Ectodermal cell (in vitro differentiated cells): ENCODE results near the gene CSRNP3.

Source experiments
- H3K27ac ChIP-seq: 2 replicates; pipeline ENCODE4 v1.7.0; 2013; ENCODE audit warnings: mild to moderate bottlenecking, low read depth, low read length; ENCODE audit not compliant: insufficient read depth, poor library complexity, severe bottlenecking
- H3K27me3 ChIP-seq: 2 replicates; pipeline ENCODE4 v1.7.0; 2013; ENCODE audit warnings: mild to moderate bottlenecking, low read length; ENCODE audit not compliant: insufficient read depth, control insufficient read depth, poor library complexity, severe bottlenecking
- H3K36me3 ChIP-seq: one replicate; pipeline ENCODE4 v1.7.0; 2013; ENCODE audit warnings: low read length; ENCODE audit not compliant: control insufficient read depth, insufficient read depth
- H3K4me1 ChIP-seq: one replicate; pipeline ENCODE4 v1.7.0; 2013; ENCODE audit warnings: low read length; ENCODE audit not compliant: control insufficient read depth, insufficient read depth
- H3K4me3 ChIP-seq: 2 replicates; pipeline ENCODE4 v1.7.0; 2013; ENCODE audit warnings: low read depth, low read length, control low read depth; ENCODE audit not compliant: insufficient read depth
- H3K9me3 ChIP-seq: 2 replicates; pipeline ENCODE4 v1.7.0; 2013; ENCODE audit warnings: mild to moderate bottlenecking, low read length, moderate library complexity; ENCODE audit not compliant: control insufficient read depth
- WGBS, 2 experiments: methylation state at CpG; one replicate each; pipeline ENCODE4 v1.1.7; 2013; ENCODE audit warnings: missing lambda C conversion rate in 2 of 2; 5-methylcytosine and 5-hydroxymethylcytosine counted together

Gene CSRNP3

GRCh38 chr2:165639504-165639903, 170.0 kb downstream of the CSRNP3 start:
- no peaks in the 10 kb centered on the region for H3K27me3 ChIP-seq
- no peak overlapping the region for H3K27ac ChIP-seq
- no peak overlapping the region for H3K4me3 ChIP-seq
- no peaks in the 10 kb centered on the region for H3K9me3 ChIP-seq
- peaks cover 17% of the 10 kb centered on the region for H3K4me1 ChIP-seq
- 91 to 100% methylated on average over 1 of the region's 1 CpG for WGBS, 2 experiments
- no peaks in the 10 kb centered on the region for H3K36me3 ChIP-seq

- 80 to 86% methylated on average over 2 to 3 of the region's 3 CpGs for WGBS, 2 experiments
Measured at GRCh38 chr2:165640247-165640929, 170.9 kb downstream of the CSRNP3 start.

GRCh38 chr2:165645930-165646831, 176.7 kb downstream of the CSRNP3 start:
- Histone ChIP-seq H3K9me3 (no peaks in the 10 kb centered on the region), H3K36me3 (no peaks in the 10 kb centered on the region), H3K4me3 (no peak overlapping the region), H3K4me1 (peaks cover 1% of the 10 kb centered on the region), H3K27me3 (no peaks in the 10 kb centered on the region), H3K27ac (no peak overlapping the region)
- 81 to 94% methylated on average over 7 of the region's 7 CpGs for WGBS, 2 experiments

More at GRCh38 chr2:165640247-165640929, 170.9 kb downstream of the CSRNP3 start:
- Histone ChIP-seq H3K27ac (no peak overlapping the region), H3K9me3 (no peaks in the 10 kb centered on the region), H3K4me1 (peaks cover 10% of the 10 kb centered on the region), H3K4me3 (no peak overlapping the region), H3K36me3 (no peaks in the 10 kb centered on the region), H3K27me3 (no peaks in the 10 kb centered on the region)

GRCh38 chr2:165647409-165647808, 177.9 kb downstream of the CSRNP3 start:
- Histone ChIP-seq H3K9me3 (no peaks in the 10 kb centered on the region), H3K4me1 (no peaks in the 10 kb centered on the region)
- 94% methylated on average over 2 of the region's 2 CpGs for WGBS, 2 experiments

GRCh38 chr2:165648801-165649200, 179.3 kb downstream of the CSRNP3 start:
- WGBS, 2 experiments, result 83 to 87% methylated on average over 4 of the region's 4 CpGs
- Histone ChIP-seq H3K4me3 (no peak overlapping the region), H3K27ac (no peak overlapping the region)

More at GRCh38 chr2:165647409-165647808, 177.9 kb downstream of the CSRNP3 start:
- Histone ChIP-seq H3K27ac (no peak overlapping the region), H3K4me3 (no peak overlapping the region), H3K36me3 (no peaks in the 10 kb centered on the region), H3K27me3 (no peaks in the 10 kb centered on the region)

GRCh38 chr2:165651233-165651632, 181.7 kb downstream of the CSRNP3 start:
- no CpG with 5 or more reads among the region's 2 CpGs for WGBS, 2 experiments
- H3K27me3 ChIP-seq, result no peaks in the 10 kb centered on the region

More at GRCh38 chr2:165648801-165649200, 179.3 kb downstream of the CSRNP3 start:
- Histone ChIP-seq H3K9me3 (no peaks in the 10 kb centered on the region), H3K36me3 (no peaks in the 10 kb centered on the region), H3K4me1 (no peaks in the 10 kb centered on the region), H3K27me3 (no peaks in the 10 kb centered on the region)

GRCh38 chr2:165655661-165656060, 186.2 kb downstream of the CSRNP3 start:
- H3K27me3 ChIP-seq, result no peaks in the 10 kb centered on the region
- 93 to 94% methylated on average over 4 to 6 of the region's 6 CpGs for WGBS, 2 experiments
- H3K36me3 ChIP-seq, result peaks cover 24% of the 10 kb centered on the region
- H3K4me1 ChIP-seq, result no peaks in the 10 kb centered on the region
- no peak overlapping the region for H3K27ac ChIP-seq
- no peak overlapping the region for H3K4me3 ChIP-seq
- no peaks in the 10 kb centered on the region for H3K9me3 ChIP-seq

More at GRCh38 chr2:165651233-165651632, 181.7 kb downstream of the CSRNP3 start:
- Histone ChIP-seq H3K36me3 (no peaks in the 10 kb centered on the region), H3K27ac (no peak overlapping the region), H3K4me1 (no peaks in the 10 kb centered on the region), H3K9me3 (no peaks in the 10 kb centered on the region), H3K4me3 (no peak overlapping the region)

- H3K27ac ChIP-seq, result no peak overlapping the region
- 89 to 100% methylated on average over 1 to 3 of the region's 3 CpGs for WGBS, 2 experiments
- H3K4me3 ChIP-seq, result no peak overlapping the region
- no peaks in the 10 kb centered on the region for H3K9me3 ChIP-seq
- H3K36me3 ChIP-seq, result peaks cover 27% of the 10 kb centered on the region
- no peaks in the 10 kb centered on the region for H3K4me1 ChIP-seq
- H3K27me3 ChIP-seq, result no peaks in the 10 kb centered on the region
Measured at GRCh38 chr2:165660361-165660760, 190.9 kb downstream of the CSRNP3 start.

- no peaks in the 10 kb centered on the region for H3K27me3 ChIP-seq
- H3K9me3 ChIP-seq, result no peaks in the 10 kb centered on the region
- H3K36me3 ChIP-seq, result peaks cover 24% of the 10 kb centered on the region
- H3K27ac ChIP-seq, result no peak overlapping the region
- H3K4me1 ChIP-seq, result no peaks in the 10 kb centered on the region
- H3K4me3 ChIP-seq, result no peak overlapping the region
Measured at GRCh38 chr2:165662720-165663119, 193.2 kb downstream of the CSRNP3 start.

GRCh38 chr2:165665614-165666013, 196.1 kb downstream of the CSRNP3 start:
- Histone ChIP-seq H3K4me1 (no peaks in the 10 kb centered on the region), H3K36me3 (peaks cover 3% of the 10 kb centered on the region), H3K9me3 (no peaks in the 10 kb centered on the region), H3K27me3 (no peaks in the 10 kb centered on the region), H3K27ac (no peak overlapping the region), H3K4me3 (no peak overlapping the region)
- WGBS, 2 experiments, result 92 to 94% methylated on average over 2 of the region's 2 CpGs
